ENCODE data around the gene APOA1.

APOA1 gene

DNA sequence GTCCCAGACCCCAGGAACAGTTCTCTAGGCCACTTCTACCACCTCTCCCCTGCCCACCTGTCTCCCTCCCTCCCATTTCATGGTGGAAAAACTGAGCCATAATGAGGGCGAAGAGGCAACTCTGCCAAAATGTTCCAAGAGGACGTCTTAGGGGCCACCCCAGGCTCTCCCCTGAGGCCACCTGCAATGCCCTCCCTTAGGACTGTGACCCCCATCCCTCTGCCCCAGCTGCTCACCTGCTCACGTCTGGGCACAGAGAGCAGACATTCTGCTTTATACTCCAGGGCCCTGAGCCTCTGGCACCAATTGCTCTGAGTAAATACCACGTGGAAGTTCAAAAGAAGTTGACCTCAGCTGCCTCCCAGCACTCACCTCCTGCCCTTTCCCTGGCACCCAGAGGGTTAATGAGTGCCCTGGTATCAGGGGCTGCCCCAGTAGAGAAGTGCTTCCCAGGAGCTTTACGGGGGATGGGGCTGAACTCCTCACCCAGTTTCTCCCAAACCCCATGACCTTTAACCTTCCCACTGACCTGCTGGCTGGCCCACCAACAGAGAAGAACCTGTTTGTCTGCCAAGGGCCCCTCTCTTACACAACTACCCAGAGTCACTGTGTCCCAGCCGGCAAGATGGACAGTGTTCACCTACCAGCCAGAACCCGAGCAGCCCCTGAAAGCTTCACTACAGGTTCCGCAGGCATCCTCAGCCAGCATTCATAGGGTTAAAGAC is 45.1 kb downstream of the APOA1 start:
- DNase-seq (ENCODE audit: low read depth, low spot score), result no peak
- peak overlapping the region; percentile 17 for H3K27ac ChIP-seq

DNA sequence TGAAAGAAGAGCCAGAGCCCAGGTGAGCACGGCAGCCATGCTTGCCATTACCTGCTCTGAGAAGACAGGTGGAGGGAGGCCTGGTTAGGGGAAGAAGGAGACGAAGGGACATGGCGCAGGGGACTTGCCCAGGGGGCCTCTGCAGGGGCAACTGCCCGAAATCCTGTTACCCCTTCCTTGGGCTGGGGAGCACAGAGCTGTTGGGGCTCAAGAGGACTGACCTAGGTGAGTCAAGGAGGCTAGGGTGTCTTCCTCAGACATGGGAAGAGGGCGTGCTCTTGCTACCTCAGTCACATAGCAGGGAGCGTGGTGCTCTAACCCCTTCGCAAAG is 45.6 kb downstream of the APOA1 start, which contains the start of gene APOA5:
TSS of gene APOA5 (minus strand) at position 67 of the 331 bp plus-strand sequence. CDS start at position 48, 19 bp downstream.
- no peak for DNase-seq (ENCODE audit: low read depth, low spot score)
- peak within 1 kb of the TSS; percentile 17 for H3K27ac ChIP-seq

DNA sequence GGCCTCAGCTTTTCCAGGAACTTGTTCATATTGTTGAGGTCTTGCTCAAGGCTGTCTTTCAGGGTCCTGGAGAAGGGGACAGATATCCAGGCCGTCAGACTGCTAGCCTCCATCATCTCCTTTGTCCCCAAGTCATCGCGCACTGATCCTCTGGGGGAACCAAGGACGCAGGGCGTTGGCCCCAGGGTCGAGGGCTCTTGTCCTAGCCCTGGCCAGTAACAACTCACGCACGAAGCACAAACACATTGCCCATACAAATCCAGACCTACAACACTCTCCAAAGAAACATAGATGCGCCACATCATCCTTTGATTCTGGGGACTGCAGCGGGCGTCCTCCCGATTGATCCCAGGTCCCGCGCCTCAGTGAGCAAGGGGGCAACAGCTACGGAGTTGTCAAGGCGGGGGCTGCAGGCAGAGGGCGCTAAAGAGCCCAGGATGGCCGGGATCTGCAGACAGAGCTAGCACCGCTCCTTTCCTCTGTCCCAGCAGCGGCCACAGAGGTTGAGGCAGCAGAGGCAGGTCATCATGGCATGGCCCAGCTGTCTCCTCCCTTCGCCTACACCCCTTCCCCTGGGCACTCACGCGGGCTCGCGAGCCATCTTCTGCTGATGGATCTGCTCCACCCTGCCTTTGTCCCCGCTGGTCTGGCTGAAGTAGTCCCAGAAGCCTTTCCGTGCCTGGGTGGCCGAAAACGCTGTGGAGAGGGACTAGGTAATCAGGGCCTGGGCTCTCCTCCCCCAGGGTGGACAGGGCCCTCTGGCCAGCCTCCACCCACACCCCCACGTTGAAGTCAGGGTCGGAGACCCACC is 46.2 kb downstream of the APOA1 start:
- no peak overlapping the region for H3K27ac ChIP-seq
- DNase-seq (ENCODE audit: low read depth, low spot score), result no peak

DNA sequence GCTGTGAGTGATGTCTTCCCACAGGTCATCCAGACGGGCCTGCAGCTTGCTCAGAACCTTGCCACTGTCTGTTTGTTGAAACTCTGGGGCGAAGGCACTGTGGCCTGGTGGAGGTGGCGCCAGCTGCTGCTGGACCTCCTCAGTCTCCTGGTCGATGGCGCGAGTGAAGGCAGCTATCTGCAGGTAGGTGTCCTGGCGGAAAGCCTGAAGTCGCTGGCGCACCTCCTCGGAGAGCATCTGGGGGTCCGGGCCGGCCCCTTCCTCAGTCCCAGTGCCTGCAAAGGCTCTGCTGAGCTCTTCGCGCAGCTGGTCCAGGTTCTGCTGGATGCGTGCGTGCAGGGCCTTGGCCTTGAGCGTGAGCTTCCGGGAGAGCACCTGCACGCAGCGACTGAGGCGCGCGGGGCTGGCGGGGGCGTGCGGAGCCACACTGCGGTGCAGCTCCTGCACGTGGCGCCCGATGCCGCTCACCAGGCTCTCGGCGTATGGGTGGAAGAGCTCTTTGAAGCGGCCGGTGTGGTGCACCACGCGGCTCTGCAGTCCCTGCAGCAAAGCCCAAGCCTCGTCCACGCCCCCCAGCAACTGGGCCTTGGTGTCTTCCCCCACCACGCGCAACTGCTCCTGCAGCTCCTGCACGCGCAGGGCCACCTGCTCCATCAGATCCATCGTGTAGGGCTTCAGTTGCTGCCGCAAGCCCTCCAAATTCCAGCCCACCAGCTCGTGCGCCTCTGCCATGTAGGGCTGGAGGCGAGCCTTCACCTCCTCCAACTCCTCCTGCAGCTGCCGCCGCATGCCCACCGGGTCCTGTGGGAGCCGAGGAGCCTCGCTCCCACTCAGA is 47.0 kb downstream of the APOA1 start:
- no peak for DNase-seq (ENCODE audit: low read depth, low spot score)
- H3K27ac ChIP-seq, result no peak overlapping the region

DNA sequence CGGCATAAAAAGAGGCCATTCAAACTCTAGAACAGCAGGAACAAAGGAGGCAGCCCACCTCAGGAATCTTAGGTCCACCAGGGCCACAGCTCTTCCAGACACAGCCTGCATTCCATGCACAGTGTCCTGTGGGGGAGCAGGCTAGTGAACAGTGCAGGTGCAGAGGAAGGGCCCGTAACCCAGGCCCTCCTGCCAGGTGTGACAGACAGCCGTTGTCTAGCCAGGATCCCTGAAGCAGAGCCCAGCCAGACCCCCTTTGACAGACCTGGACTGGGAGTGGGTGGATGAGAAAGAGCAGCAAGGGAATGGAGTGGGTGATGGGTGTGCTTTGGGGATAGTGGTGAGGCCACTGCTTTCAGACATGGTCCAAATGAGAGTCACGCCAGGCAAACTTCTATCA is 48.4 kb downstream of the APOA1 start:
- H3K27ac ChIP-seq, result no peak overlapping the region
- DNase-seq (ENCODE audit: low read depth, low spot score), result no peak

DNA sequence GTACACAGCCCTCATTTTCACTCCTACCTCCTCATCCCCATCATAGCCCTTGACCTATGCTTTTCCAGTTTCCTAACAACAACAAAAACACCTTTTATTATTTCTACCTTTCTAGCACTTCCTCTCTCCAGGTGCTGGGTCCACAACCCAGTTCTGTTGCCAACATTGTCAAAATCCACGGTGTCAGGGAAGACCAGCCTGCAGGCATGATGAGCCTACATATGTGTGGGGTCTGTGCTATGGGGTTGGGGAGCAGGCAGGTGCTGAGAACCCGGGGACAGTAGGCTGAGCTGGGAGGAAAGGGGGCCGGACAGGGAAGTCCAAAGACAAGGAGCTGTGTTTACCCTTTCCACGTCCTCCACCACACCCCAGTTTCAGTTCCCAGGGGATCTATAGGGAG is 48.9 kb downstream of the APOA1 start:
- no peak for DNase-seq (ENCODE audit: low read depth, low spot score)
- peak overlapping the region; percentile 60 for H3K27ac ChIP-seq

DNA sequence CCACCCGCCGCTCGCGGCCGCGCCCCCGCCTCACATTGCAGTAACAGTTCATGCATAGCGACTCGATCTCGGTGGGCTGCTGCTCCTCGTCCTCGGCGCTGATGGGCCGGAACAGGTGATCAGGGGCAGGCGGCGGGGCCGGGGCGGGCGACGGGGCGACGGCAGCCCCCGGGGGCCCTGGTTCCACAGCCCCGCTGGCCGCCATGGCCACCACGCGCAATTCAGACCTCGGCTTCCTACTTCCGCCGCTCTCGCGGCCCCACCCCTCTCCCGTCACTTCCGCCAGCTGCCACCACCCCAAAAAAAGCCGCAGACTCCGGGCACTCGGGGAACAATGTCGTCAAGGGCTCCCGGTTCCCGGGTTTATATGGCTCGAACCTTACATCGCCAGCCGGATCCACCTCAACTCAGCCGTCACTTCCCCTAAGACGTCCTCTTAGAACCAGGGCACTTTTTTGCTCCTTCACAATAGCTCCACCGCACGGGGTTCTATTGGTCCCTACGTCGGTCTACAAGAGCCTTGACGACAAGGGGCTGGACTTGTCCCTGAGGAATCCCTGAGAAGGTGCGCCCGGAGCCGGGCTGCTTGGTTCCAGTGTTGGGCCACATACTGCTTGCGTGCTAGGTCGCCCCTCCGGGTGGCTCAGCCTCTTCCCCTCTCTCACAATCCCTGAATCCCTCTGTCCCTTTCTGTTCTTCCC is 49.5 kb downstream of the APOA1 start, which contains the start of gene ZPR1:
TSS of gene ZPR1 (minus strand) at position 238 of the 701 bp plus-strand sequence. CDS start at position 205, 33 bp downstream.
- peak within 1 kb of the TSS; percentile 60 for H3K27ac ChIP-seq
- DNase-seq (ENCODE audit: low read depth, low spot score), result no peak

DNA sequence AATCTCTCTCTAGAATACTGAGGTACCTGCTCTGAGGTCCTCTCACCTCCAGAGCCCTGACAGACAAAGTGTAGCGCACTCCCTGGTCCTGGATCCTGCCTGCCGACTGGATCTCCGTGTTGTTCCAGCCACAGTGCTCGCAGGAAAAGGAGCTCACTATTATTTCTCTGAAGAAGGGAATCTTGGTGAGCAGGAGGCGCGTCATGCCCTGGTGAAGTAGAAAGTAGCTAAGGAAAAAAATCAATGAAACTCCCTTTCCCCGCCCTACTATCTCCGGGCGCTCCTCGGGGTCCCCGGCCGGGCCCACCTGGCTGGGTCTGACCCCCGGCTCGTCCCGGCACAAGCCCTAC is 50.0 kb downstream of the APOA1 start:
- no peak for DNase-seq (ENCODE audit: low read depth, low spot score)
- H3K27ac ChIP-seq, result peak overlapping the region; percentile 60

DNA sequence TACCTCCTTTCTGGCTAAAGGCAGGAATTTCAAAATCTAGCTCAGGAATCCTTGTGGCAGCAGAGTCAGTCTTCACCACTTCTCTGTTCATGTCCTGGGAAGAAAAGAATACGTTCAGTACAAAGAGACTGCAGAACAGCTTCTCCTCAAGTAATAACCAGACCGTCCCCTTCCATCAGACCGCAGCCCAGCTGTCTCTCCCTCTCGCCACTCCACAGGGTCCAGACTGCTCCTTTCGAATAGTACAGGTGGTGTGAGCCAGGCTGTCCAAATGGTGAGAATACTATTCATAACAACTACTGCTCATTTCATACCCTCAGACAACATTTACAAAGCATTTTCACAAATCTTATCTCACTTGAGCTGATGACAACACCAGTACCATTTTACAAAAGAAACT is 50.5 kb downstream of the APOA1 start:
- H3K27ac ChIP-seq, result peak overlapping the region; percentile 60
- no peak for DNase-seq (ENCODE audit: low read depth, low spot score)

DNA sequence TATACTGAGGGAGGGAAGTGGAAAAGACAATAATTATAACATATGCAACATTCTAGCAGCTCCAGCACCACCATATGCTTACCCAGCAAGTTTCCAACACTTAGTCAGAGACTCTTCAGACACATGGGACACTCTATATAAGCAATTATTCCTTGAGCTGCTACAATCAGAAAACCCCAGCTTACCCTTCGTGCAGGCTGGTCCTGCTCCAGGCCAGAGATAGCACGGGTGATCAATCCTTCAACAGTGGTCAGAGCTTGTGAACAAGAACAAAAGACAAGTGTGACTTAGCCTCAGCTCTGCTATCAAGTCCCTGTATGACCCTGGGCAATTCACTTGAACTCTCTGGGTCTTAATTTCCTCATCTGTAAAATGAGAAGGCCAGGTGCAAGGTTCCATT is 51.1 kb downstream of the APOA1 start:
- H3K27ac ChIP-seq, result no peak overlapping the region
- no peak for DNase-seq (ENCODE audit: low read depth, low spot score)
